ENCODE measurements around the gene ENTPD8.

DNA sequence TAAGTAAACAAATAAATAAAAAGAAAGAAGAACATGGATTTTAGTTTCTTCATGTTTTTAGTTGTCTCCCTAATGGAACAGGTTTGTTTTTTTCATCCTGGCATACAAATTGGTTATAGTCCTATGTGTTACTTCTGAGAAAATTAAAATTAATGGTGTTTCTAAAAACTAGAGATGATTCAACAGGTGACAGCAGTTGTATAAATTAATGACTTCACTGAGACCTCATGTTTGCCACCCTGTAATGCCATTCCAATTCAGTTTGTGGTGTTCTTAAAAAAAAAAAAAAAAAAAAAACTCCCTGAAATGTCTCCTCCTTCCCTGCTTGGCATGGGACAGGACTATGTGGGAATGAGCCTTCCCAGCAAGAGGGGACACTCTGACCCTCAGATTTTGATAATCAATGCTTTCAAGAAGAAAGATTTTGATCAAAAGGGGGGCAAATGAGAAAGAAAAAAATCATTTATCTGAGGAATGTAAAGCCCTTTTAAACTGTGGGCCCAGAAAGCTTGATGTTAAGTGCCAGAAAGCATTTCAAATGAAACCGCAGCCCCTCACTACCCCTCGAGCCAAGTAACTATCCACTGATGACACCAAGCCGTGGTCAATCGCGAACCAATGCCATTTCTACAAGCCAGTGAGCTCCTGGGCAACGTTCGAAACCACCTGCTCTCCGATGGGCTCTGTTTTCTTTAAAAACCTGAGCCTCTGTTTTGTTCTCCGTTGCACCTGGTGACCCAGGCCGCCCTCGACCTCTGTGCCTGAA lies 19.1 kb downstream of the ENTPD8 start:
- TF ChIP-seq CTCF (IDR thresholded peaks at IDR 0.05) (no peak), POLR2A (IDR thresholded peaks at IDR 0.05) (no peak)

Data from lower leg skin (tissue), 3 donors.